ENCODE measurements around the gene ANKS1A. TPM values are rescaled to one million over a fixed set of nuclear protein-coding genes. Genes with fewer than 3 reads are reported as not detected.

The ANKS1A gene
- polyA plus RNA-seq, 1 experiment: 5.1 TPM

- POLR2A ChIA-PET: no interaction called here
- Histone ChIP-seq H3K9me3 (ENCODE audit: control insufficient read depth, insufficient read depth, low read length) (no peaks in the 10 kb centered on the region), H3K27me3 (ENCODE audit: control insufficient read depth, insufficient read depth, low read length) (peaks cover 7% of the 10 kb centered on the region), H3K4me3 (ENCODE audit: low read depth, low read length) (no peak overlapping the region), H3K27ac (ENCODE audit: low read depth, low read length) (no peak overlapping the region)
- CTCF ChIA-PET: no interaction called here
- no peak for TF ChIP-seq CTCF (IDR thresholded peaks at IDR 0.05; ENCODE audit: low read depth, low read length)
- no peak for DNase-seq (ENCODE audit: low read depth, low spot score)
Measured at GRCh38 chr6:34909320-34909883, 20.3 kb downstream of the ANKS1A start.

- Histone ChIP-seq H3K27me3 (ENCODE audit: control insufficient read depth, insufficient read depth, low read length) (peaks cover 7% of the 10 kb centered on the region), H3K27ac (ENCODE audit: low read depth, low read length) (no peak overlapping the region), H3K9me3 (ENCODE audit: control insufficient read depth, insufficient read depth, low read length) (no peaks in the 10 kb centered on the region), H3K4me3 (ENCODE audit: low read depth, low read length) (no peak overlapping the region)
- DNase-seq (ENCODE audit: low read depth, low spot score): no peak
- no peak for TF ChIP-seq CTCF (IDR thresholded peaks at IDR 0.05; ENCODE audit: low read depth, low read length)
- CTCF ChIA-PET: interaction anchor here (1.5 kb wide), 1 partner anchor 228 kb away, joined by 3 read pairs; no protein-coding TSS in a partner anchor
- POLR2A ChIA-PET: no interaction called here
Measured at GRCh38 chr6:34911822-34912221, 22.8 kb downstream of the ANKS1A start.

GRCh38 chr6:34912715-34913464 lies 23.8 kb downstream of the ANKS1A start:
- no peaks in the 10 kb centered on the region for H3K9me3 ChIP-seq (ENCODE audit: control insufficient read depth, insufficient read depth, low read length)
- DNase-seq (ENCODE audit: low read depth, low spot score): peak; percentile 53
- ChIA-PET CTCF (no interaction called here), POLR2A (no interaction called here)
- H3K4me3 ChIP-seq (ENCODE audit: low read depth, low read length): no peak overlapping the region
- TF ChIP-seq CTCF (IDR thresholded peaks at IDR 0.05; ENCODE audit: low read depth, low read length): no peak
- peaks cover 7% of the 10 kb centered on the region for H3K27me3 ChIP-seq (ENCODE audit: control insufficient read depth, insufficient read depth, low read length)
- no peak overlapping the region for H3K27ac ChIP-seq (ENCODE audit: low read depth, low read length)

GRCh38 chr6:34914358-34914757 lies 25.3 kb downstream of the ANKS1A start:
- no peak for TF ChIP-seq CTCF (IDR thresholded peaks at IDR 0.05; ENCODE audit: low read depth, low read length)
- ChIA-PET POLR2A (no interaction called here), CTCF (interaction anchor here (1.4 kb wide), 1 partner anchor 73 kb away, joined by 4 read pairs; no protein-coding TSS in a partner anchor)
- Histone ChIP-seq H3K4me3 (ENCODE audit: low read depth, low read length) (no peak overlapping the region), H3K27me3 (ENCODE audit: control insufficient read depth, insufficient read depth, low read length) (peaks cover 6% of the 10 kb centered on the region), H3K27ac (ENCODE audit: low read depth, low read length) (no peak overlapping the region), H3K9me3 (ENCODE audit: control insufficient read depth, insufficient read depth, low read length) (no peaks in the 10 kb centered on the region)
- DNase-seq (ENCODE audit: low read depth, low spot score): no peak

- Histone ChIP-seq H3K9me3 (ENCODE audit: control insufficient read depth, insufficient read depth, low read length) (no peaks in the 10 kb centered on the region), H3K27me3 (ENCODE audit: control insufficient read depth, insufficient read depth, low read length) (no peaks in the 10 kb centered on the region), H3K4me3 (ENCODE audit: low read depth, low read length) (no peak overlapping the region), H3K27ac (ENCODE audit: low read depth, low read length) (no peak overlapping the region)
- TF ChIP-seq CTCF (IDR thresholded peaks at IDR 0.05; ENCODE audit: low read depth, low read length): no peak
- CTCF ChIA-PET: no interaction called here
- POLR2A ChIA-PET: no interaction called here
- no peak for DNase-seq (ENCODE audit: low read depth, low spot score)
Measured at GRCh38 chr6:34916348-34916967, 27.4 kb downstream of the ANKS1A start.

All from AG04450 (cell line).